Glutamatergic neuron (in vitro differentiated cells): ENCODE results near the gene FYCO1. TPM values are rescaled to one million over a fixed set of nuclear protein-coding genes. Genes with fewer than 3 reads are reported as not detected.

Experiments used
- DNase-seq: peaks from one replicate; pipeline ENCODE4 v3.0.0; 2022
- H3K27ac Mint-ChIP-seq: one replicate; pipeline ENCODE4 v1.8.0; 2020; ENCODE audit warnings: mild to moderate bottlenecking, mixed read lengths, inconsistent platforms; ENCODE audit not compliant: unreplicated experiment
- H3K27me3 Mint-ChIP-seq: one replicate; pipeline ENCODE4 v1.8.0; 2020; ENCODE audit warnings: mild to moderate bottlenecking, moderate library complexity, mixed read lengths, inconsistent platforms; ENCODE audit not compliant: unreplicated experiment
- H3K36me3 Mint-ChIP-seq: one replicate; pipeline ENCODE4 v1.8.0; 2020; ENCODE audit warnings: mild to moderate bottlenecking, mixed read lengths, inconsistent platforms; ENCODE audit not compliant: unreplicated experiment
- H3K4me1 Mint-ChIP-seq: one replicate; pipeline ENCODE4 v1.8.0; 2020; ENCODE audit warnings: mild to moderate bottlenecking, low read depth, mixed read lengths, inconsistent platforms; ENCODE audit not compliant: unreplicated experiment
- H3K4me3 Mint-ChIP-seq: one replicate; pipeline ENCODE4 v1.8.0; 2020; ENCODE audit warnings: mild to moderate bottlenecking, mixed read lengths, inconsistent platforms; ENCODE audit not compliant: unreplicated experiment
- H3K9me3 Mint-ChIP-seq: one replicate; pipeline ENCODE4 v1.8.0; 2020; ENCODE audit warnings: mild to moderate bottlenecking, moderate library complexity, mixed read lengths, inconsistent platforms; ENCODE audit not compliant: unreplicated experiment
- total RNA-seq: library from RNA; stranded (reverse); fragmentation: NEBNext Ultra II Directional; extraction: Animal tissue kit (Norgen Biotek cat#: 25700); gene quantifications from one replicate; pipeline ENCODE4 v1.2.1, GENCODE V29; 2021; ENCODE audit not compliant: unreplicated experiment
- TF ChIP-seq, protein P1 (sequence below): fragments of 200-600 bp; sonication (generic); IDR thresholded peaks from one replicate; pipeline ENCODE4 v1.5.0; 2021; ENCODE audit not compliant: partially characterized antibody, unreplicated experiment

Gene FYCO1
- total RNA-seq, 1 donor from 2014 or later, result 3.8 TPM

DNA sequence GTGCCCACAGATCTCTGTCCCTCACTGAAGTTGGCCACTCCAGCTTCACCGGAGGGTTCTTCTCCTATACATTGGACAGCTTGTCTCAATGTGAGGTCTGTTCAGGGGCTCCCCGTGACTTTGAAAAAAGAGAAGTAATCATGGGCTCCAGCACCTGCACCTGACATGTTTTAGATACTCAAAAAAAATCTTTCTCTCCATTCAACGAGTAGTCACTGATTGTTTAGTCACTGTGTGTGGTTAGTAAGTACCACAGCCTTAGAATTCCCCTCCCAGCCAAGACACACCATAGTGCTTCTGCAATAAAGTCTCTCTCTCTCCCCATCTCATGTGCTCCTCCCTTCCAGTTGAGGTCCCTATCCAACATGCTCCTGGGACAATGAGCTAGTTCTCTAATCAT is 90.7 kb downstream of the FYCO1 start:
- H3K9me3 Mint-ChIP-seq, result no peaks in the 10 kb centered on the region

DNA sequence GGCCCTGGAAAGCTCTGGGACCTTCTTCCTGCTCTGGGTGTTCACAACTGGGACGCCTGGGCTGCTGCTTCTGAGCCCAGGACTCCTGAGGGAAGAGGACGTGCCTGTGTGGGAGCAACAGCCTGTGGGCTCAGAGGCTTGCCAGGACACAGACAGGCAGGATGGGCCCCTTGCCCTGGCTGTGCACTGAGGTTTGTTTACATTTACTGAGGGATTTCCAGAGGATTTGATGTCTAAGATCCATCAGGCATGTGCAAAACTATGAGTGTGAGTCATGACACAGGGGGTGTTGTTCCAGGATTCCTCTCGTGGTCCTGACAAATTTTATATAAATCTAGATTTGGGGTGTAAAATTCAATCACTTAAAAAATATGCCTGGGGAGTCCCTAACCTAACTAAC is 98.7 kb downstream of the FYCO1 start:
- TF ChIP-seq, protein P1, sequence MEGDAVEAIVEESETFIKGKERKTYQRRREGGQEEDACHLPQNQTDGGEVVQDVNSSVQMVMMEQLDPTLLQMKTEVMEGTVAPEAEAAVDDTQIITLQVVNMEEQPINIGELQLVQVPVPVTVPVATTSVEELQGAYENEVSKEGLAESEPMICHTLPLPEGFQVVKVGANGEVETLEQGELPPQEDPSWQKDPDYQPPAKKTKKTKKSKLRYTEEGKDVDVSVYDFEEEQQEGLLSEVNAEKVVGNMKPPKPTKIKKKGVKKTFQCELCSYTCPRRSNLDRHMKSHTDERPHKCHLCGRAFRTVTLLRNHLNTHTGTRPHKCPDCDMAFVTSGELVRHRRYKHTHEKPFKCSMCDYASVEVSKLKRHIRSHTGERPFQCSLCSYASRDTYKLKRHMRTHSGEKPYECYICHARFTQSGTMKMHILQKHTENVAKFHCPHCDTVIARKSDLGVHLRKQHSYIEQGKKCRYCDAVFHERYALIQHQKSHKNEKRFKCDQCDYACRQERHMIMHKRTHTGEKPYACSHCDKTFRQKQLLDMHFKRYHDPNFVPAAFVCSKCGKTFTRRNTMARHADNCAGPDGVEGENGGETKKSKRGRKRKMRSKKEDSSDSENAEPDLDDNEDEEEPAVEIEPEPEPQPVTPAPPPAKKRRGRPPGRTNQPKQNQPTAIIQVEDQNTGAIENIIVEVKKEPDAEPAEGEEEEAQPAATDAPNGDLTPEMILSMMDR, result no peak
- H3K4me1 Mint-ChIP-seq, result no peaks in the 10 kb centered on the region
- H3K36me3 Mint-ChIP-seq, result peaks cover 9% of the 10 kb centered on the region
- no peak for DNase-seq
- H3K9me3 Mint-ChIP-seq, result peaks cover 1% of the 10 kb centered on the region
- no peak overlapping the region for H3K4me3 Mint-ChIP-seq
- H3K27me3 Mint-ChIP-seq, result no peaks in the 10 kb centered on the region
- H3K27ac Mint-ChIP-seq, result no peak overlapping the region

More for the DNA sequence above, 90.7 kb downstream of the FYCO1 start:
- Mint-ChIP-seq H3K36me3 (peaks cover 16% of the 10 kb centered on the region), H3K27me3 (no peaks in the 10 kb centered on the region), H3K4me3 (no peak overlapping the region), H3K27ac (no peak overlapping the region), H3K4me1 (no peaks in the 10 kb centered on the region)
- TF ChIP-seq, protein P1, result no peak
- no peak for DNase-seq

DNA sequence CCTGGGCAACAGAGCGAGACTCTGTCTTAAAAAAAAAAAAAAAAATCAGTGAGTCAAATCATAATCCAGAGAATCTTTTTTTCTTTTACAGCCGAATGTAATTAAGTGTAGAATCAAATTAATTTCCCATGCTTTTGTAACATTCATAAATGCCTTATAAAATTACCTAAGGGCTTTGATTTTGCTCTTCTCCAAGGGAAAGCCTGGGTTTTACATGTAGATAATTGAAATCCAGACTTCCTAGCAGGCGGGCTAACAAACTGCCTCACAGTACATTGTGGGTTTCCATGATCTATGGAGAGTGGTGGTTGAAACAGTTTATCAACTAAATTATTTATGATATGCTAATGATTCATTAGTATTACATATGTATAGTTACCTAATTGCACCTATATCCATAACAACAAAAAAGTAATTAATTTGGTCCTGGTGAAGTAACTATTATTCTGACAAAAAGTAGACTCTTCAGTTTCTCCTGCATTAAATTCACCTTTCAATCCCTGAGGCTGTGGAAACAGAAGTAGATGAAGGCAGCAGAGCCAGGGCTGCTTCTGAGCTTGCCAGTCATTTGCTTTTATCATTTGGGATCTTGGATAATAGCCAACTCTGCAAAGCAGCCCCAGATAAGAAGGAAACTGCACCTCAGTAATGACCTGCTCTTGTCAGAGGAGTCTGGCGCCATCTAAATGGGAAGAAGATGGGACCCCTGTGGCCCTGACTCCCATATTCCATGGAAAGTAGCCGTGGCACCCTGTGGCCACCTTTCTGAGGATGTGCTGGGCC is 99.7 kb downstream of the FYCO1 start:
- Mint-ChIP-seq H3K4me3 (no peak overlapping the region), H3K36me3 (peaks cover 3% of the 10 kb centered on the region), H3K9me3 (peaks cover 1% of the 10 kb centered on the region), H3K4me1 (no peaks in the 10 kb centered on the region), H3K27me3 (no peaks in the 10 kb centered on the region), H3K27ac (no peak overlapping the region)
- no peak for DNase-seq
- TF ChIP-seq, protein P1, result no peak

DNA sequence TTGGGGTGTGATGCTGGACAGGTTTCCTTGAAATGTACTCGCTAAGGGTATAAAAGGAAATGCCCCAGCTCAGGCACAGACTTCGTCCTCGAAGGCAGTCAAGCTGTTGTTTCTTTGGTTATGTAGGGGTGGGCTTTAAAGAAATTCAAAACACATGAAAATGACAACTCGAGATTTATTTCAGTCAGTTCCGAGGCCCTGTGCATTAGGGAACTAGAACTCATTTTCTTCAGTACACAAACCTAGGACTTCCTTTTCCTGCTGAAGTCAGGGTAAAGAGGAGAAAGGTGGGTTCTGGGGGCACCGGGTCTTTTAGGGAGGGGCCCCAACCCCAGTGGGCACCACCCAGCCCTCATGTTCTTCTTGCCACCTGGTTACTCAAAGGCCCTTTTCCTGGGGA is 101.6 kb downstream of the FYCO1 start:
- Mint-ChIP-seq H3K36me3 (no peaks in the 10 kb centered on the region), H3K4me3 (no peak overlapping the region), H3K4me1 (no peaks in the 10 kb centered on the region), H3K27ac (no peak overlapping the region), H3K27me3 (no peaks in the 10 kb centered on the region), H3K9me3 (peaks cover 1% of the 10 kb centered on the region)
- TF ChIP-seq, protein P1, result no peak
- no peak for DNase-seq

GRCh38 chr3:45892161-45892560 is 103.5 kb downstream of the FYCO1 start:
- Mint-ChIP-seq H3K4me1 (no peaks in the 10 kb centered on the region), H3K4me3 (no peak overlapping the region), H3K9me3 (peaks cover 2% of the 10 kb centered on the region), H3K27ac (no peak overlapping the region), H3K27me3 (no peaks in the 10 kb centered on the region), H3K36me3 (no peaks in the 10 kb centered on the region)
- TF ChIP-seq, protein P1, result no peak
- DNase-seq, result no peak
